SK-N-SH treated with all-trans-retinoic acid at 6 μM for 48 hours (cell line): Measurements from ENCODE around the gene PDAP1.

Experiments
- ATAC-seq: fragments of 200-7000 bp; cut with Tn5 transposase; 3 replicates; pipeline ENCODE4 v1.9.1; 2020; ENCODE audit warnings: mild to moderate bottlenecking, moderate library complexity
- ARNTL ChIP-seq: fragments of 450-650 bp; formaldehyde crosslinking; IDR thresholded peaks from 2 replicates; pipeline ENCODE4 v1.5.0; 2020; ENCODE audit warnings: low read depth, mild to moderate bottlenecking, moderate library complexity, borderline replicate concordance
- BACH2 ChIP-seq: fragments of 250-450 bp; sonication (Bioruptor Pico); IDR thresholded peaks from 2 replicates; pipeline ENCODE4 v1.9.0; 2021; ENCODE audit warnings: mild to moderate bottlenecking, borderline replicate concordance
- CREB5 ChIP-seq: fragments of 250-450 bp; sonication (Bioruptor Pico); IDR thresholded peaks from 2 replicates; pipeline ENCODE4 v1.5.1; 2020; ENCODE audit warnings: low read depth, mild to moderate bottlenecking, moderate library complexity
- CSDC2 ChIP-seq: fragments of 250-450 bp; sonication (Bioruptor Pico); IDR thresholded peaks from 2 replicates; pipeline ENCODE4 v1.5.0; 2020; ENCODE audit warnings: mild to moderate bottlenecking, moderate library complexity
- ESRRG ChIP-seq: fragments of 250-450 bp; sonication (Bioruptor Pico); IDR thresholded peaks from 2 replicates; pipeline ENCODE4 v1.6.1; 2021; ENCODE audit warnings: mild to moderate bottlenecking
- GLIS3 ChIP-seq: fragments of 250-450 bp; sonication (Bioruptor Pico); IDR thresholded peaks from 2 replicates; pipeline ENCODE4 v1.5.0; 2020; ENCODE audit warnings: mild to moderate bottlenecking, moderate library complexity
- ISL1 ChIP-seq: fragments of 250-450 bp; sonication (Bioruptor Pico); IDR thresholded peaks from 2 replicates; pipeline ENCODE4 v2.1.2; 2022; ENCODE audit warnings: mild to moderate bottlenecking, moderate library complexity
- OSR1 ChIP-seq: fragments of 250-450 bp; sonication (Bioruptor Pico); IDR thresholded peaks from 2 replicates; pipeline ENCODE4 v1.8.0; 2022; ENCODE audit warnings: moderate library complexity, mild to moderate bottlenecking, inconsistent platforms
- POU6F1 ChIP-seq: fragments of 250-450 bp; sonication (Bioruptor Pico); IDR thresholded peaks from 2 replicates; pipeline ENCODE4 v1.8.0; 2021; ENCODE audit warnings: low read depth, mild to moderate bottlenecking, moderate library complexity, borderline replicate concordance
- PPARA ChIP-seq: fragments of 250-450 bp; sonication (Bioruptor Pico); IDR thresholded peaks from 2 replicates; pipeline ENCODE4 v1.5.0; 2020; ENCODE audit warnings: mild to moderate bottlenecking, borderline replicate concordance
- RARB ChIP-seq: fragments of 250-450 bp; sonication (Bioruptor Pico); IDR thresholded peaks from 2 replicates; pipeline ENCODE4 v1.8.0; 2021; ENCODE audit warnings: mild to moderate bottlenecking, moderate library complexity
- SNAI2 ChIP-seq: fragments of 250-450 bp; sonication (Bioruptor Pico); IDR thresholded peaks from 2 replicates; pipeline ENCODE4 v1.5.0; 2020; ENCODE audit warnings: mild to moderate bottlenecking, moderate library complexity
- TOX ChIP-seq: fragments of 250-450 bp; sonication (Bioruptor Pico); IDR thresholded peaks from 2 replicates; pipeline ENCODE4 v1.8.0; 2021; ENCODE audit warnings: mild to moderate bottlenecking, moderate library complexity, borderline replicate concordance
- TSHZ2 ChIP-seq: fragments of 250-450 bp; sonication (Bioruptor Pico); IDR thresholded peaks from 2 replicates; pipeline ENCODE4 v1.5.0; 2020; ENCODE audit warnings: mild to moderate bottlenecking, moderate library complexity
- ZC3H10 ChIP-seq: fragments of 250-450 bp; sonication (Bioruptor Pico); IDR thresholded peaks from 2 replicates; pipeline ENCODE4 v1.5.1; 2021; ENCODE audit warnings: mild to moderate bottlenecking, moderate library complexity
- ZFP3 ChIP-seq: fragments of 250-450 bp; sonication (Bioruptor Pico); IDR thresholded peaks from 2 replicates; pipeline ENCODE4 v1.5.0; 2020; ENCODE audit warnings: mild to moderate bottlenecking, moderate library complexity
- ZFP30 ChIP-seq: fragments of 450-650 bp; formaldehyde crosslinking; IDR thresholded peaks from 2 replicates; pipeline ENCODE4 v1.5.0; 2022; ENCODE audit warnings: mild to moderate bottlenecking, moderate library complexity
- ZNF565 ChIP-seq: fragments of 450-650 bp; formaldehyde crosslinking; conservative IDR thresholded peaks from 2 replicates; pipeline ENCODE4 v1.5.0; 2020; ENCODE audit warnings: low read depth, mild to moderate bottlenecking, moderate library complexity
- ZNF70 ChIP-seq: fragments of 450-650 bp; formaldehyde crosslinking; IDR thresholded peaks from 2 replicates; pipeline ENCODE4 v1.5.0; 2020; ENCODE audit warnings: mild to moderate bottlenecking, moderate library complexity
- ZNF8 ChIP-seq: fragments of 450-650 bp; formaldehyde crosslinking; IDR thresholded peaks from 2 replicates; pipeline ENCODE4 v1.5.0; 2020; ENCODE audit warnings: mild to moderate bottlenecking, moderate library complexity
- TF ChIP-seq, protein P1 (sequence below): fragments of 250-450 bp; sonication (Bioruptor Pico); IDR thresholded peaks from 2 replicates; pipeline ENCODE4 v1.5.1; 2021; ENCODE audit warnings: mild to moderate bottlenecking, moderate library complexity
- TF ChIP-seq, protein P2 (sequence below): fragments of 250-450 bp; sonication (Bioruptor Pico); IDR thresholded peaks from 2 replicates; pipeline ENCODE4 v1.8.0; 2020; ENCODE audit warnings: mild to moderate bottlenecking, moderate library complexity, borderline replicate concordance

PDAP1 gene

GRCh38 chr7:99422625-99423024 is 14.2 kb upstream of the PDAP1 start:
- no peak for ATAC-seq
- TF ChIP-seq ISL1 (CRISPR knock-in tag), result no peak
- TF ChIP-seq ZNF70 (CRISPR knock-in tag), result no peak
- TF ChIP-seq, all 23 proteins: peak for 0

DNA sequence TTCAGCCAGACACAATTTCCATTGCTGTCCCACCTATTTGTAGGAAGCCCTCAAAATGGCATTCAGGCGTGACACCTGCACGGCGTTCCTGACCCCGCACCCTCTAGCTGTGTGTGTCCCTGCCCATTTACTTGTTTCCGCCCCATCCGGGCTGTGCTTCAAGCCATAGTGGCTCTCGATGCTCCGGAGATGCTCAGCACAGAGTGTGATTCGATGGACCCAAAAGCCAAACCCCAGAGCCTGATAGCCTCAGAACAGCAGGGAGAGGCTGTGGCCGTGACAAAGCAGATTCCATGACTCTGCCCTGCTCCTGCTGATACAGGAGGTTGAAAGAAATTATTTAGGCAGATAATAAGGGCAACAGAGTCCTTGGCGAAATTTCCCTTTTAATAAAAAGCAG is 13.8 kb upstream of the PDAP1 start:
- no peak for TF ChIP-seq ZNF565 (CRISPR knock-in tag)
- no peak for TF ChIP-seq TOX (CRISPR knock-in tag)
- TF ChIP-seq, protein P1, sequence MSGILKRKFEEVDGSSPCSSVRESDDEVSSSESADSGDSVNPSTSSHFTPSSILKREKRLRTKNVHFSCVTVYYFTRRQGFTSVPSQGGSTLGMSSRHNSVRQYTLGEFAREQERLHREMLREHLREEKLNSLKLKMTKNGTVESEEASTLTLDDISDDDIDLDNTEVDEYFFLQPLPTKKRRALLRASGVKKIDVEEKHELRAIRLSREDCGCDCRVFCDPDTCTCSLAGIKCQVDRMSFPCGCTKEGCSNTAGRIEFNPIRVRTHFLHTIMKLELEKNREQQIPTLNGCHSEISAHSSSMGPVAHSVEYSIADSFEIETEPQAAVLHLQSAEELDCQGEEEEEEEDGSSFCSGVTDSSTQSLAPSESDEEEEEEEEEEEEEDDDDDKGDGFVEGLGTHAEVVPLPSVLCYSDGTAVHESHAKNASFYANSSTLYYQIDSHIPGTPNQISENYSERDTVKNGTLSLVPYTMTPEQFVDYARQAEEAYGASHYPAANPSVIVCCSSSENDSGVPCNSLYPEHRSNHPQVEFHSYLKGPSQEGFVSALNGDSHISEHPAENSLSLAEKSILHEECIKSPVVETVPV, result no peak
- no peak for TF ChIP-seq ZFP30
- no peak for TF ChIP-seq POU6F1 (CRISPR knock-in tag)
- no peak for TF ChIP-seq ESRRG (CRISPR knock-in tag)
- no peak for TF ChIP-seq ZNF8
- no peak for TF ChIP-seq ARNTL (CRISPR knock-in tag)
- TF ChIP-seq ZFP3 (CRISPR knock-in tag), result no peak
- TF ChIP-seq ZC3H10 (CRISPR knock-in tag), result no peak
- no peak for TF ChIP-seq PPARA (CRISPR knock-in tag)
- no peak for TF ChIP-seq ZNF70 (CRISPR knock-in tag)
- no peak for TF ChIP-seq CSDC2 (CRISPR knock-in tag)
- no peak for TF ChIP-seq RARB
- TF ChIP-seq ISL1 (CRISPR knock-in tag), result no peak
- TF ChIP-seq GLIS3 (CRISPR knock-in tag), result no peak
- TF ChIP-seq, protein P2, sequence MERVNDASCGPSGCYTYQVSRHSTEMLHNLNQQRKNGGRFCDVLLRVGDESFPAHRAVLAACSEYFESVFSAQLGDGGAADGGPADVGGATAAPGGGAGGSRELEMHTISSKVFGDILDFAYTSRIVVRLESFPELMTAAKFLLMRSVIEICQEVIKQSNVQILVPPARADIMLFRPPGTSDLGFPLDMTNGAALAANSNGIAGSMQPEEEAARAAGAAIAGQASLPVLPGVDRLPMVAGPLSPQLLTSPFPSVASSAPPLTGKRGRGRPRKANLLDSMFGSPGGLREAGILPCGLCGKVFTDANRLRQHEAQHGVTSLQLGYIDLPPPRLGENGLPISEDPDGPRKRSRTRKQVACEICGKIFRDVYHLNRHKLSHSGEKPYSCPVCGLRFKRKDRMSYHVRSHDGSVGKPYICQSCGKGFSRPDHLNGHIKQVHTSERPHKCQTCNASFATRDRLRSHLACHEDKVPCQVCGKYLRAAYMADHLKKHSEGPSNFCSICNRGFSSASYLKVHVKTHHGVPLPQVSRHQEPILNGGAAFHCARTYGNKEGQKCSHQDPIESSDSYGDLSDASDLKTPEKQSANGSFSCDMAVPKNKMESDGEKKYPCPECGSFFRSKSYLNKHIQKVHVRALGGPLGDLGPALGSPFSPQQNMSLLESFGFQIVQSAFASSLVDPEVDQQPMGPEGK (CRISPR knock-in tag), result no peak
- TF ChIP-seq TSHZ2 (CRISPR knock-in tag), result no peak

GRCh38 chr7:99420986-99421385 is 12.6 kb upstream of the PDAP1 start:
- ATAC-seq, result no peak
- TF ChIP-seq TSHZ2 (CRISPR knock-in tag), result no peak
- no peak for TF ChIP-seq ZNF565 (CRISPR knock-in tag)
- TF ChIP-seq GLIS3 (CRISPR knock-in tag), result no peak
- no peak for TF ChIP-seq TOX (CRISPR knock-in tag)
- TF ChIP-seq ZFP30, result no peak
- no peak for TF ChIP-seq RARB
- no peak for TF ChIP-seq BACH2
- no peak for TF ChIP-seq SNAI2
- TF ChIP-seq CREB5, result no peak
- TF ChIP-seq PPARA (CRISPR knock-in tag), result no peak
- TF ChIP-seq OSR1 (CRISPR knock-in tag), result no peak
- TF ChIP-seq, protein P2 (CRISPR knock-in tag), result no peak
- TF ChIP-seq ZNF70 (CRISPR knock-in tag), result no peak
- TF ChIP-seq, protein P1, result no peak
- TF ChIP-seq ZNF8, result no peak
- no peak for TF ChIP-seq ZC3H10 (CRISPR knock-in tag)
- TF ChIP-seq, all 23 proteins: peak for 0

More for the DNA sequence above, 13.8 kb upstream of the PDAP1 start:
- peak; percentile 4; the same call in 1 of the 3 replicates for ATAC-seq
